ENCODE data around the gene PYGO1.

Gene PYGO1

GRCh38 chr15:55589287-55589686 is 1.1 kb upstream of the PYGO1 start:
- no peaks in the 10 kb centered on the region for H3K9me3 ChIP-seq (ENCODE audit: low read length)
- H3K9ac ChIP-seq (ENCODE audit: low read length), result no peak overlapping the region
- no peaks in the 10 kb centered on the region for H4K20me1 ChIP-seq (ENCODE audit: insufficient read depth, low read length)
- no peak overlapping the region for H2AFZ ChIP-seq (ENCODE audit: low read length)
- H3K36me3 ChIP-seq (ENCODE audit: insufficient read depth, low read length), result no peaks in the 10 kb centered on the region; the same call in 1 of the 2 replicates
- no peak overlapping the region for H3K4me3 ChIP-seq (ENCODE audit: low read depth, low read length, poor library complexity, severe bottlenecking)
- H3K4me2 ChIP-seq (ENCODE audit: low read length), result no peak overlapping the region
- 0 out of 2 replicates have a peak, but pooled peaks cover 2% of the 10 kb centered on the region for H3F3A ChIP-seq (ENCODE audit: insufficient read depth, low read length)
- H3K4me1 ChIP-seq (ENCODE audit: insufficient read depth, low read length, severe bottlenecking), result peaks cover 23% of the 10 kb centered on the region
- H3K9me2 ChIP-seq (ENCODE audit: low read depth, low read length), result no peaks in the 10 kb centered on the region
- TF ChIP-seq EZH2 (IDR thresholded peaks at IDR 0.05; ENCODE audit: borderline replicate concordance, low read length), result no peak
- TF ChIP-seq CTCF (IDR thresholded peaks at IDR 0.05; ENCODE audit: low read length), result no peak
- no peak overlapping the region for H3K27ac ChIP-seq (ENCODE audit: low read depth, low read length, poor library complexity, severe bottlenecking)
- H3K27me3 ChIP-seq (ENCODE audit: insufficient read depth, low read length), result no peaks in the 10 kb centered on the region
- H3K79me2 ChIP-seq (ENCODE audit: insufficient read depth, low read length), result no peaks in the 10 kb centered on the region

- no peak for TF ChIP-seq EZH2 (IDR thresholded peaks at IDR 0.05; ENCODE audit: borderline replicate concordance, low read length)
- TF ChIP-seq CTCF (IDR thresholded peaks at IDR 0.05; ENCODE audit: low read length), result no peak
- H3K9me3 ChIP-seq (ENCODE audit: low read length), result no peaks in the 10 kb centered on the region
- no peaks in the 10 kb centered on the region; the same call in 1 of the 2 replicates for H3K36me3 ChIP-seq (ENCODE audit: insufficient read depth, low read length)
- H3K9me2 ChIP-seq (ENCODE audit: low read depth, low read length), result no peaks in the 10 kb centered on the region
- no peak overlapping the region for H3K4me3 ChIP-seq (ENCODE audit: low read depth, low read length, poor library complexity, severe bottlenecking)
- no peak overlapping the region for H2AFZ ChIP-seq (ENCODE audit: low read length)
- H3K4me2 ChIP-seq (ENCODE audit: low read length), result no peak overlapping the region
- H3K27ac ChIP-seq (ENCODE audit: low read depth, low read length, poor library complexity, severe bottlenecking), result no peak overlapping the region
- H3K27me3 ChIP-seq (ENCODE audit: insufficient read depth, low read length), result no peaks in the 10 kb centered on the region
- no peaks in the 10 kb centered on the region for H3K79me2 ChIP-seq (ENCODE audit: insufficient read depth, low read length)
- H3K4me1 ChIP-seq (ENCODE audit: insufficient read depth, low read length, severe bottlenecking), result peaks cover 23% of the 10 kb centered on the region
- no peaks in the 10 kb centered on the region for H4K20me1 ChIP-seq (ENCODE audit: insufficient read depth, low read length)
- H3K9ac ChIP-seq (ENCODE audit: low read length), result no peak overlapping the region
- no peaks in the 10 kb centered on the region for H3F3A ChIP-seq (ENCODE audit: insufficient read depth, low read length)
Observed at GRCh38 chr15:55588815-55589115, 620 bp upstream of the PYGO1 start.

DNA sequence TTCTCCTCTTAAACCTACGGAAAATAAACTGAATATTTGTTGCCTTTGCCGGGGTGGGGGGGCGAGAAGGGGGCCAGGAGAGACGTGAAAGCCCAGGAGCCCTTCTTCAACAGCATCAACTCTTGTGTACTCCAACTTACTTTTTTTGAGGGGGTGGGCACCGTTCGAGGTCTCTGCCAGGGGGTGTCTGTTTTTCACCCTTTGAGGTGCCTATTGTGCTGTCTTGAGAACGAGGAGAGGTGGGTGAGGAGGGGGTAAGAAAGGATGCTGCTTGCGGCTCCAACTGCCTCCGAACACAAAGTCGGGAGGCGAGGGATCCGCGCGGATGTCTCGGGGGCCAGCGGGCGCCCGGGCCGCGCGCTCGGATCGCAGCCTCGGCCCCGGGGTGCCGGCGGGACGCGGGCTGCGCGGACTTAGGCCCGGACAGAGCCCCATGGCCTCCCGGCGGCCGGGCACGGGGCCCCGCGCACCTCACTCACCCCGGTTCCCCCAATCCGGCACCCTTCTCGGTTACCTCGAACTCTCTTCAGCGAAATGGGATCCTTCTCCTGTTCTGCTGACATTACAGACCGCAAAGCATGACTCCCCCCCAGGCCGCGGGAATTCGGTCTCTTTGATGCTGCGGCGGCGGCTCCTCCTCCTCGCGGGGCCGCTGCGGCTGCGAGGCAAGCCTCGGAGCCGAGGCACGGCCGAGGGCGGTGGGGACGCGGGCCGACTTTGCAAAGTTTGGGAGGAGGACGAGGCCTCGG is 650 bp downstream of the PYGO1 start:
- no peaks in the 10 kb centered on the region for H4K20me1 ChIP-seq (ENCODE audit: insufficient read depth, low read length)
- H3K9me2 ChIP-seq (ENCODE audit: low read depth, low read length), result no peaks in the 10 kb centered on the region
- no peak overlapping the region for H2AFZ ChIP-seq (ENCODE audit: low read length)
- no peak overlapping the region for H3K4me2 ChIP-seq (ENCODE audit: low read length)
- H3K9me3 ChIP-seq (ENCODE audit: low read length), result no peaks in the 10 kb centered on the region
- H3K79me2 ChIP-seq (ENCODE audit: insufficient read depth, low read length), result no peaks in the 10 kb centered on the region
- H3K4me3 ChIP-seq (ENCODE audit: low read depth, low read length, poor library complexity, severe bottlenecking), result no peak overlapping the region
- H3K4me1 ChIP-seq (ENCODE audit: insufficient read depth, low read length, severe bottlenecking), result peaks cover 20% of the 10 kb centered on the region
- H3K9ac ChIP-seq (ENCODE audit: low read length), result no peak overlapping the region
- no peak overlapping the region for H3K27ac ChIP-seq (ENCODE audit: low read depth, low read length, poor library complexity, severe bottlenecking)
- H3F3A ChIP-seq (ENCODE audit: insufficient read depth, low read length), result no peaks in the 10 kb centered on the region
- no peaks in the 10 kb centered on the region for H3K36me3 ChIP-seq (ENCODE audit: insufficient read depth, low read length)
- no peak for TF ChIP-seq EZH2 (IDR thresholded peaks at IDR 0.05; ENCODE audit: borderline replicate concordance, low read length)
- TF ChIP-seq CTCF (IDR thresholded peaks at IDR 0.05; ENCODE audit: low read length), result no peak
- H3K27me3 ChIP-seq (ENCODE audit: insufficient read depth, low read length), result no peaks in the 10 kb centered on the region

Measured in OCI-LY1 (cell line).